Hepatocyte (in vitro differentiated cells): ENCODE measurements around the gene RCBTB1.

Source experiments
- CTCF ChIP-seq: fragments of 200-600 bp; sonication (generic); IDR thresholded peaks from 2 replicates; pipeline ENCODE4 v1.5.1; 2016; ENCODE audit warnings: antibody characterized with exemption, mild to moderate bottlenecking; ENCODE audit not compliant: poor library complexity
- EZH2 ChIP-seq: fragments of 200-600 bp; sonication (generic); IDR thresholded peaks from 2 replicates; pipeline ENCODE4 v1.6.1; 2016; ENCODE audit warnings: antibody characterized with exemption, mild to moderate bottlenecking, borderline replicate concordance
- EZH2phosphoT487 ChIP-seq: fragments of 200-600 bp; sonication (generic); IDR thresholded peaks from one replicate; pipeline ENCODE4 v1.6.1; 2018; ENCODE audit warnings: antibody characterized with exemption, mild to moderate bottlenecking, low read depth, moderate library complexity; ENCODE audit not compliant: unreplicated experiment, severe bottlenecking

DNA sequence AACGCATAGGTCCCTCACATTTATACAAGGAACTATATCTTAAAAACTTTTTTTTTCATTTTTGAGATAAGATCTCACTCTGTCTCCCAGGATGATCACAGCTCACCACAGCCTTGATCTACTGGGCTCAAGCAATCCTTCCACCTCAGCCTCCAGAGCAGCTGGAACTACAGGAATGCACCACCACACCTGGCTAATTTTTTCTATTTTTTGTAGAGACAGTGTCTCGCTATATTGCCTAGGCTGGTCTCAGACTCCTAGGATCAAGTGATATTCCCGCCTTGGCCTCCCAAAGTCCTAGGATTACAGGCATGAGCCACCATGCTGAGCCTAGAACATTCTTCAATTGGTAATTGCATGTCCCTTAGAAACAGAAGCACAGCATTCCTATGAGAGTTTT, 41.7 kb downstream of the RCBTB1 start:
- TF ChIP-seq EZH2 (no peak), CTCF (no peak), EZH2phosphoT487 (no peak)
